Endometrial microvascular endothelial cells (primary cell): ENCODE results near the gene MICAL3. TPM values are rescaled to one million over a fixed set of nuclear protein-coding genes. Genes with fewer than 3 reads are reported as not detected.

Source experiments
- in situ Hi-C: cut with HindIII; loops from 2 replicates; pipeline ENCODE4 v1.10.0; 2017; ENCODE audit warnings: low sequenced_read_pairs, low pct_unique_long_range_greater_than_20kb; ENCODE audit errors: inconsistent ontology term
- total RNA-seq: library from RNA; depleted of rRNA; stranded (reverse); fragments of >200 nt; gene quantifications from one replicate; pipeline ENCODE4 v1.2.3, GENCODE V29; 2015; ENCODE audit errors: inconsistent ontology term

MICAL3 gene
- total RNA-seq, 1 donor from 2014 or later = 20.0 TPM

GRCh38 chr22:17913801-17914347, 110.5 kb downstream of the MICAL3 start:
- in situ Hi-C loops = loop anchor here (25.0 kb wide), 1 partner anchor 98 kb away; the partner anchor contains the start of gene MICAL3

- in situ Hi-C loops = loop anchor here (25.0 kb wide), 1 partner anchor 99 kb away; the partner anchor contains the start of gene MICAL3
Observed at GRCh38 chr22:17912945-17913721, 111.2 kb downstream of the MICAL3 start.

GRCh38 chr22:17911887-17912286, 112.5 kb downstream of the MICAL3 start:
- in situ Hi-C loops = loop anchor here (25.0 kb wide), 1 partner anchor 100 kb away; the partner anchor contains the start of gene MICAL3

DNA sequence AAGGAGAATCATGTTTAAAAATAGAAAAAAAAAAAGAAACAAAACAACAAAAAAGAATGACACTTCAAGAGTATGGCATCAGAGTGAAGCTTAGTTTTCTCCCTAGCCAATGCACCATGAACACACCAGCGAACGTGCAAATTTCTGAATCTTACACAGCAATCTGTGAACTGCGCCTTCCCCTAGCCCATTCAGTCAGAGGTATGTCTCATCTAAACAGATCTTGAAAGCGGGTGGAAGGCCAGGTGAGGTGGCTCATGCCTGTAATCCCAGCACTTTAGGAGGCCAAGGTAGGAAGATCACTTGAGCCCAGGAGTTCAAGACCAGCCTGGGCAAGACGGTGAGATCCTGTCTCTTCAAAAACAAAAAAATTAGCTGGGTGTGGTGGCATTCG, 113.1 kb downstream of the MICAL3 start:
- in situ Hi-C loops = loop anchor here (25.0 kb wide), 1 partner anchor 101 kb away; the partner anchor contains the start of gene MICAL3

- in situ Hi-C loops = loop anchor here (25.0 kb wide), 1 partner anchor 102 kb away; the partner anchor contains the start of gene MICAL3
Observed at GRCh38 chr22:17910561-17911311, 113.6 kb downstream of the MICAL3 start.

GRCh38 chr22:17907748-17908051, 116.7 kb downstream of the MICAL3 start:
- in situ Hi-C loops = loop anchor here (25.0 kb wide), 1 partner anchor 105 kb away; the partner anchor contains the start of gene MICAL3

- in situ Hi-C loops = loop anchor here (25.0 kb wide), 1 partner anchor 105 kb away; the partner anchor contains the start of gene MICAL3
Observed at GRCh38 chr22:17906978-17907747, 117.2 kb downstream of the MICAL3 start.

- in situ Hi-C loops = loop anchor here (25.0 kb wide), 1 partner anchor 107 kb away; the partner anchor contains the start of gene MICAL3
Observed at GRCh38 chr22:17905445-17905844, 118.9 kb downstream of the MICAL3 start.

GRCh38 chr22:17903564-17904295, 120.6 kb downstream of the MICAL3 start:
- in situ Hi-C loops = loop anchor here (25.0 kb wide), 1 partner anchor 109 kb away; the partner anchor contains the start of gene MICAL3

- in situ Hi-C loops = loop anchor here (25.0 kb wide), 1 partner anchor 109 kb away; the partner anchor contains the start of gene MICAL3
Observed at GRCh38 chr22:17902960-17903359, 121.4 kb downstream of the MICAL3 start.

DNA sequence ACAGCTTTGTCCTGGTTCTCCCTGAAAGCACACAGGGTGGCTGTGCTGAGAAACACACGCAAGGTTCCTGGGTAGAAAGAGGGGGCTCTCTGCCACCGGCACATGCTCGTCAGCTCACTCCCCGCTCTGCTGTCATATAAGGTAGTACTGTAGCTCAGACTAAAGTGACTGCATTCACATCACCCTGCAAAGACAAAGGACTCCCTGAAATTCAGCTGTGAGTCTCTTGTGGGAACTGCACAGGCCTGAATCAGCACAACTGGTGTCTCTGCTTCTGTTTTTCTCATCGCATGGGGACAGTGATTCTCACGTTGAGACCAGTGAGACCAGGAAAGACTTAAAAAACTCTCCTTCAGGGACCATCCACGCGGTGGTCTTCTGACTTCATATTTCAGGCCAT, 126.0 kb downstream of the MICAL3 start:
- in situ Hi-C loops = no loop called here

- in situ Hi-C loops = no loop called here
Observed at GRCh38 chr22:17897858-17898257, 126.5 kb downstream of the MICAL3 start.

- in situ Hi-C loops = no loop called here
Observed at GRCh38 chr22:17897426-17897825, 126.9 kb downstream of the MICAL3 start.

GRCh38 chr22:17896586-17896985, 127.8 kb downstream of the MICAL3 start:
- in situ Hi-C loops = no loop called here

DNA sequence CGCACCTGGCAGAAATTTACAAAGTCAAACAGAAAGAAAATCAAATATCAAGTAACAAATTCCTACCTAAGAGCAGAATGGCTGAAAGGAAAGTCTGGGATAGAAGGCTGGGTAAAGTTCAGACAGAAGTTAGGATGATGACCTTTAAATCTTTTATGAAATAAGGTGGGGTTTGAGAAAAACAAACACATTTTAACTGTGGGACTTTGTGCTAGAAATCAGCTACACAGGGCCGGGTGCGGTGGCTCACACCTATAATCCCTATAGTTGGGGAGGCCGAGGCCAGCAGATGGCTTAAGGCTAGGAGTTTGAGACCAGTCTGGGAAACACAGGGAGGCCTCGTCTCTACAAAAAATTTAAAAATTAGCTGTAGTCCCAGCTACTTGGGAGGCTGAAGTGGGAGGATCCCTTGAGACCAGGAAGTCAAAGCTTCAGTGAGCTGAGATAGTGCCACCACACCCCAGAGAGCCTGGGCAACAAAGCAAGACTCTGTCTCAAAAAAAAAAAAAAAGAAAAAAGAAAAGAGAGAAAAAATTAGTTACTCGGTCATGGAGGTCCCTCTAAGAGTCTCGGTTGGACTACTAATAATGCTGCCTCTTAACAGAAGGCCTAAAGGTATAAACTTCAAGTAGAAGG, 130.3 kb downstream of the MICAL3 start:
- in situ Hi-C loops = no loop called here

- in situ Hi-C loops = no loop called here
Observed at GRCh38 chr22:17892376-17892775, 132.0 kb downstream of the MICAL3 start.

DNA sequence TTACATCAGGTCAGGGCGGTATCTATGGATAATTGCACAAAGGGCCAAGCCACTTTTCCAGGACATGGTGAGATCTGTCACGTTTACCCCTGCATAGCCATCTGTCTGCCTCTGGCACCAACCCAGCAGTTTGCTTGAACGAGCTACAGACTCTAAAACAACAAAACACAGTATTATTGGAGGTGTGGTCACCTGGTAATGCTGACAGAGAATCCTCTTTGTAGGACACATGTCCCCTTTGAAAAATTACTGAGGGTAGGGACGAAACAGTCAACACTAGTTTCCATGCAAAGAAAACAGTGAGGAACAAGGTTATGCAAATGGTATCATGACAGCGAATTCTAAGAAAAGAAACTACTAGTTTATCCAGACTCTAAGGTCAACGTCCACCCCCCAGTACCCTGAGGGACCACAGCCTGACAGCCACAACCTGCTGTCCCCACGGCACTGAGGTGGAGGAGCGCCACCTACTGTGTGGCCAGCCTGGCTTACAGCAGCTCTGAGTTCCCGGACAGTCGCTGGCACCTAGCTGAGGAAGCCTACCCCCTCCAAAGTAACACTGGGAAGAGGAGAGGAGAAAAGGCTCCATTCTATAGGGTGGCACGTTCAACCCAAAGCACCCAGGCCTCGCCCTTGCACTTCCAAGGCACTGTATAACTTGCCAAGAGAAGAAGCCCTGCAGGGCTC, 132.7 kb downstream of the MICAL3 start:
- in situ Hi-C loops = no loop called here
